HepG2 (cell line): ENCODE data around the gene MT1G. TPM values are rescaled to one million over a fixed set of nuclear protein-coding genes. Genes with fewer than 3 reads are reported as not detected.

Source experiments
- AGO2 ChIP-seq: fragments of 200-400 bp; formaldehyde crosslinking; optimal IDR thresholded peaks from 2 replicates; pipeline ENCODE3; 2017; ENCODE audit warnings: mild to moderate bottlenecking, low read depth, low read length, moderate library complexity
- ATM ChIP-seq: fragments of 450-650 bp; IDR thresholded peaks from 2 replicates; pipeline ENCODE4 v1.7.1; 2017; ENCODE audit warnings: mild to moderate bottlenecking, borderline replicate concordance
- IRX3 ChIP-seq: sonication (generic); formaldehyde crosslinking; IDR thresholded peaks from 2 replicates; pipeline ENCODE4 v1.8.1; 2023; ENCODE audit warnings: mild to moderate bottlenecking, low read depth, missing genetic modification reagents, borderline replicate concordance
- LCORL ChIP-seq, 2 experiments: fragments of 450-650 bp in 1 of 2; sonication (generic) in 1 of 2; formaldehyde crosslinking in 1 of 2; IDR thresholded peaks; 2 replicates each; pipeline versions ENCODE4 v1.5.0 to v1.6.1; 2017 to 2020; ENCODE audit warnings: antibody characterized with exemption in 1 of 2, missing genetic modification reagents in 1 of 2
- MED13 ChIP-seq: sonication (generic); formaldehyde crosslinking; IDR thresholded peaks from 2 replicates; pipeline ENCODE4 v1.5.0; 2020; ENCODE audit warnings: missing genetic modification reagents
- MTF2 ChIP-seq: sonication (generic); formaldehyde crosslinking; IDR thresholded peaks from 2 replicates; pipeline ENCODE4 v1.5.0; 2020; ENCODE audit warnings: missing genetic modification reagents, borderline replicate concordance
- NR2C2 ChIP-seq: sonication (generic); formaldehyde crosslinking; IDR thresholded peaks from 2 replicates; pipeline ENCODE4 v1.4.0; 2020; ENCODE audit warnings: missing genetic modification reagents, mild to moderate bottlenecking, moderate library complexity, borderline replicate concordance
- PITX1 ChIP-seq: sonication (generic); formaldehyde crosslinking; IDR thresholded peaks from 2 replicates; pipeline ENCODE4 v1.5.1; 2020; ENCODE audit warnings: mild to moderate bottlenecking, missing genetic modification reagents
- SOX5 ChIP-seq: IDR thresholded peaks from 2 replicates; pipeline ENCODE4 v1.6.1; 2016; ENCODE audit warnings: borderline replicate concordance
- THAP11 ChIP-seq: IDR thresholded peaks from 2 replicates; pipeline ENCODE4 v1.6.1; 2016; ENCODE audit warnings: missing biosample characterization, missing genetic modification reagents
- ZNF101 ChIP-seq: sonication (generic); formaldehyde crosslinking; IDR thresholded peaks from 2 replicates; pipeline ENCODE4 v1.4.0; 2020; ENCODE audit warnings: mild to moderate bottlenecking, low read depth, missing genetic modification reagents, borderline replicate concordance
- ZNF235 ChIP-seq: sonication (generic); formaldehyde crosslinking; IDR thresholded peaks from 2 replicates; pipeline ENCODE4 v1.8.1; 2023; ENCODE audit warnings: mild to moderate bottlenecking, missing genetic modification reagents, borderline replicate concordance
- ZNF30 ChIP-seq: sonication (generic); formaldehyde crosslinking; IDR thresholded peaks from 2 replicates; pipeline ENCODE4 v1.5.0; 2020; ENCODE audit warnings: mild to moderate bottlenecking, missing genetic modification reagents
- ZNF326 ChIP-seq: sonication (generic); formaldehyde crosslinking; IDR thresholded peaks from 2 replicates; pipeline ENCODE4 v1.4.0; 2020; ENCODE audit warnings: missing genetic modification reagents, borderline replicate concordance
- ZNF383 ChIP-seq: sonication (generic); formaldehyde crosslinking; IDR thresholded peaks from 2 replicates; pipeline ENCODE4 v1.4.0; 2020; ENCODE audit warnings: missing genetic modification reagents, mild to moderate bottlenecking, borderline replicate concordance
- ZNF678 ChIP-seq: sonication (generic); formaldehyde crosslinking; IDR thresholded peaks from 2 replicates; pipeline ENCODE4 v1.4.0; 2020; ENCODE audit warnings: mild to moderate bottlenecking, missing genetic modification reagents
- ZNF713 ChIP-seq: sonication (generic); formaldehyde crosslinking; IDR thresholded peaks from 2 replicates; pipeline ENCODE4 v1.4.0; 2020; ENCODE audit warnings: mild to moderate bottlenecking, missing genetic modification reagents
- ZNF839 ChIP-seq: sonication (generic); formaldehyde crosslinking; IDR thresholded peaks from 2 replicates; pipeline ENCODE4 v1.4.0; 2020; ENCODE audit warnings: missing genetic modification reagents, mild to moderate bottlenecking, borderline replicate concordance
- ZNF850 ChIP-seq: sonication (generic); formaldehyde crosslinking; conservative IDR thresholded peaks from 2 replicates; pipeline ENCODE4 v1.9.0; 2021; ENCODE audit warnings: mild to moderate bottlenecking, missing genetic modification reagents
- ZSCAN9 ChIP-seq: IDR thresholded peaks from 2 replicates; pipeline ENCODE4 v1.6.1; 2016; ENCODE audit warnings: borderline replicate concordance
- polyA plus RNA-seq, 8 experiments: library from polyadenylated mRNA; depleted of rRNA in 3 of 8; stranded (reverse) in 7 of 8; unstranded in 1 of 8; fragments of >200 nt; fragmentation: Illumina TruSeq in 4 of 8; extraction: Trizol in 4 of 8; gene quantifications; 2 replicates each; pipeline versions ENCODE4 v1.2.1 to v1.2.3, GENCODE V29; 2011 to 2016; ENCODE audit warnings: low read depth in 4 of 8, missing spikeins in 1 of 8, mixed read lengths in 1 of 8; ENCODE audit not compliant: insufficient read depth in 1 of 8
- total RNA-seq, 5 experiments: library from RNA; depleted of rRNA; stranded (reverse); fragments of >200 nt; fragmentation: Illumina TruSeq; extraction: Trizol; gene quantifications; 2 replicates each; pipeline ENCODE4 v1.2.3, GENCODE V29; 2016; ENCODE audit warnings: low read depth in 1 of 5
- TF ChIP-seq, protein P1 (sequence below), 2 experiments: sonication (generic) in 1 of 2; formaldehyde crosslinking in 1 of 2; IDR thresholded peaks; 2 replicates each; pipeline versions ENCODE4 v1.4.0 to v1.6.1; 2016 to 2020; ENCODE audit warnings: borderline replicate concordance in 1 of 2, low read depth in 1 of 2, mild to moderate bottlenecking in 1 of 2, missing genetic modification reagents in 1 of 2

MT1G gene
- total and polyA plus RNA-seq, 2 of the 13 experiments (the other 11 are each of a cell fraction or from before 2014, with no cell fraction given): 3.6 to 377 TPM

DNA sequence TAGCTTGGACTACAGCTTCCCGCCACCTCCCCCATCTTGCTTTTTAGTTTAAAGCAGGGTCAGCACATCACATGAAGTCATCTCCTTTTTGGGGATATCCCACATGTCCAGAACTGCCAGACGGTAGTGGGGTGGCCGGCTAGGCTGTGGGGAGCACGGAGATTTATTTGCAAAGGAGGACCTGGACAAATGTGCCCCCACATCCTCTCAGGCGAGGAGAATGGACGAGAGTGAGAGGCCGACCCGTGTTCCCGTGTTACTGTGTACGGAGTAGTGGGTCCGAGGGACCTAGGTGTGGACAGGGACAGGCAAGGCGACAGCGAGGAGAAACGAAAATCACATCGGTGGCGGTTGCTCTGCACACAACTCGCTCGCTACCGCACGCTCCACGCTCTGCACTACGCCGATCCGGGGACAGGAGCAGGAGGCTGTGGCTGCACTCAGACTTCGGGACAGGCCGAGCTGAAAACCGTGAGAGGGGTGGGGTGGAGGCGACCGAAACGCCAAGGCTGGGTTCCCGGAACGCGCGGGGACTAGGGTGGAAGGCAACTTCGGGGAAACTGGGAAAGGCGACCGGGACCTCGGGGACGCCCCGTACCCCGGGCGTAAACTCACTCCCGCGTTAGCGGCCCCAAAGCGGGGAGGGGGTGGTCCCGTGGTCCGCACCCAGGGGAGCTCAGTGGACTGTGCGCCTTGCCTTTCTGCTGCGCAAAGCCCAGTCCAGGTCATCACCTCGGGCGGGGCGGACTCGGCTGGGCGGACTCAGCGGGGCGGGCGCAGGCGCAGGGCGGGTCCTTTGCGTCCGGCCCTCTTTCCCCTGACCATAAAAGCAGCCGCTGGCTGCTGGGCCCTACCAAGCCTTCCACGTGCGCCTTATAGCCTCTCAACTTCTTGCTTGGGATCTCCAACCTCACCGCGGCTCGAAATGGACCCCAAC, 29.8 kb downstream of the MT1G start, which contains the start of gene MT1A (continued):
- TF ChIP-seq ZNF839 (CRISPR knock-in tag) (no peak), NR2C2 (CRISPR knock-in tag) (no peak), ZNF383 (CRISPR knock-in tag) (no peak), ATM (no peak), ZNF713 (CRISPR knock-in tag) (no peak), ZNF678 (CRISPR knock-in tag) (no peak), LCORL (IDR thresholded peaks at IDR 0.05) (no peak), LCORL (CRISPR knock-in tag; IDR thresholded peaks at IDR 0.05) (peak; percentile 68; the same call in 1 of the 2 replicates), ZNF850 (no peak), ZNF326 (CRISPR knock-in tag) (no peak), ZNF235 (CRISPR knock-in tag) (no peak), IRX3 (CRISPR knock-in tag) (no peak), THAP11 (no peak), ZNF101 (CRISPR knock-in tag) (no peak), PITX1 (CRISPR knock-in tag) (peak; percentile 47; the same call in 1 of the 2 replicates), MTF2 (CRISPR knock-in tag) (0 out of 2 replicates have a peak, but pooled peaks have one; percentile 84), ZSCAN9 (CRISPR knock-in tag) (no peak), AGO2 (no peak), ZNF30 (CRISPR knock-in tag) (no peak), MED13 (no peak), SOX5 (peak; percentile 9; the same call in 1 of the 2 replicates)
- TF ChIP-seq, protein P1, sequence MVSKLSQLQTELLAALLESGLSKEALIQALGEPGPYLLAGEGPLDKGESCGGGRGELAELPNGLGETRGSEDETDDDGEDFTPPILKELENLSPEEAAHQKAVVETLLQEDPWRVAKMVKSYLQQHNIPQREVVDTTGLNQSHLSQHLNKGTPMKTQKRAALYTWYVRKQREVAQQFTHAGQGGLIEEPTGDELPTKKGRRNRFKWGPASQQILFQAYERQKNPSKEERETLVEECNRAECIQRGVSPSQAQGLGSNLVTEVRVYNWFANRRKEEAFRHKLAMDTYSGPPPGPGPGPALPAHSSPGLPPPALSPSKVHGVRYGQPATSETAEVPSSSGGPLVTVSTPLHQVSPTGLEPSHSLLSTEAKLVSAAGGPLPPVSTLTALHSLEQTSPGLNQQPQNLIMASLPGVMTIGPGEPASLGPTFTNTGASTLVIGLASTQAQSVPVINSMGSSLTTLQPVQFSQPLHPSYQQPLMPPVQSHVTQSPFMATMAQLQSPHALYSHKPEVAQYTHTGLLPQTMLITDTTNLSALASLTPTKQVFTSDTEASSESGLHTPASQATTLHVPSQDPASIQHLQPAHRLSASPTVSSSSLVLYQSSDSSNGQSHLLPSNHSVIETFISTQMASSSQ (IDR thresholded peaks at IDR 0.05; ENCODE audit: low read depth): no peak
- TF ChIP-seq, protein P1 (CRISPR knock-in tag; IDR thresholded peaks at IDR 0.05; ENCODE audit: borderline replicate concordance): 0 out of 2 replicates have a peak, but pooled peaks have one; percentile 27
